ENCODE data around the gene TTN.
A peak's percentile ranks its signal among the peaks of the same experiment; 100 is the strongest.
"Not testable (repeated sequence)": the region's sequence is repeated elsewhere in the genome, so short reads cannot be mapped to it uniquely, and the experiment has no call there.

The TTN gene

GRCh38 chr2:178528647-178529046 is 278.6 kb downstream of the TTN start:
- ATAC-seq, result no peak
- DNase-seq, result no peak

- no peak for DNase-seq
These were observed 279.6 kb downstream of the TTN start for GRCh38 chr2:178527592-178527991.

GRCh38 chr2:178526256-178526655 is 281.0 kb downstream of the TTN start:
- DNase-seq, result no peak

More at GRCh38 chr2:178527592-178527991, 279.6 kb downstream of the TTN start:
- ATAC-seq, result no peak

GRCh38 chr2:178525460-178525859 is 281.8 kb downstream of the TTN start:
- not testable (repeated sequence) for ATAC-seq, DNase-seq

More at GRCh38 chr2:178526256-178526655, 281.0 kb downstream of the TTN start:
- ATAC-seq, result no peak

GRCh38 chr2:178525010-178525409 is 282.2 kb downstream of the TTN start:
- not testable (repeated sequence) for ATAC-seq, DNase-seq

- no peak for ATAC-seq
- DNase-seq, result no peak
These were observed 283.6 kb downstream of the TTN start for GRCh38 chr2:178523596-178524134.

GRCh38 chr2:178522950-178523595 is 284.1 kb downstream of the TTN start:
- ATAC-seq, result peak; percentile 87

GRCh38 chr2:178521304-178522150 is 285.7 kb downstream of the TTN start:
- DNase-seq (no peak), ATAC-seq (peak; percentile 56)

More at GRCh38 chr2:178522950-178523595, 284.1 kb downstream of the TTN start:
- DNase-seq, result peak; percentile 83

- ATAC-seq (no peak), DNase-seq (no peak)
These were observed 289.7 kb downstream of the TTN start for GRCh38 chr2:178517496-178517895.

GRCh38 chr2:178514664-178515063 is 292.6 kb downstream of the TTN start:
- ATAC-seq (peak; percentile 94), DNase-seq (peak; percentile 23)

GRCh38 chr2:178513876-178514275 is 293.3 kb downstream of the TTN start:
- no peak for ATAC-seq
- no peak for DNase-seq

- no peak for DNase-seq
- no peak for ATAC-seq
These were observed 294.7 kb downstream of the TTN start for GRCh38 chr2:178512484-178512883.

GRCh38 chr2:178510384-178510783 is 296.8 kb downstream of the TTN start:
- ATAC-seq, result no peak
- no peak for DNase-seq

- ATAC-seq, result no peak
- no peak for DNase-seq
These were observed 298.6 kb downstream of the TTN start for GRCh38 chr2:178508646-178509045.

- DNase-seq, result no peak
- ATAC-seq, result no peak
These were observed 300.3 kb downstream of the TTN start for GRCh38 chr2:178506949-178507348.

GRCh38 chr2:178506524-178506923 is 300.7 kb downstream of the TTN start:
- no peak for DNase-seq
- no peak for ATAC-seq

GRCh38 chr2:178506101-178506500 is 301.1 kb downstream of the TTN start:
- DNase-seq (no peak), ATAC-seq (no peak)

- ATAC-seq (no peak), DNase-seq (no peak)
These were observed 304.5 kb downstream of the TTN start for GRCh38 chr2:178502751-178503150.

GRCh38 chr2:178499640-178500039 is 307.6 kb downstream of the TTN start:
- DNase-seq (no peak), ATAC-seq (no peak)

- ATAC-seq, result no peak
- no peak for DNase-seq
These were observed 309.1 kb downstream of the TTN start for GRCh38 chr2:178498137-178498536.

- ATAC-seq, result no peak
- no peak for DNase-seq
These were observed 311.2 kb downstream of the TTN start for GRCh38 chr2:178496049-178496448.

GRCh38 chr2:178491612-178492011 is 315.6 kb downstream of the TTN start:
- ATAC-seq, result no peak
- DNase-seq, result no peak

GRCh38 chr2:178485356-178485755 is 321.9 kb downstream of the TTN start:
- DNase-seq, result no peak
- no peak for ATAC-seq

All from stimulated activated naive CD8-positive, alpha-beta T cell treated with anti-CD3 and anti-CD28 coated beads, Interleukin-15, Interleukin-2, amounts not matched to agents 100 U/mL and 50 U/mL, for 24 hours (primary cell).